Fibroblast of lung (primary cell): ENCODE results near the gene SCGB3A1. TPM values are rescaled to one million over a fixed set of nuclear protein-coding genes. Genes with fewer than 3 reads are reported as not detected.

Experiments used
- DNase-seq, 2 donors: peaks; one replicate each; pipeline versions ENCODE4 v3.0.0 to v3.0.0-alpha.2; 2010; ENCODE audit warnings: low read depth in 2 of 2
- H2AFZ ChIP-seq: 2 replicates; pipeline ENCODE4 v1.5.1; 2012; ENCODE audit warnings: low read length, control low read depth, inconsistent platforms
- H3K27ac ChIP-seq: 2 replicates; pipeline ENCODE4 v1.5.1; 2011; ENCODE audit warnings: low read length, control low read depth; ENCODE audit not compliant: insufficient read depth
- H3K27me3 ChIP-seq: 2 replicates; pipeline ENCODE4 v1.5.1; 2011; ENCODE audit warnings: mild to moderate bottlenecking, low read length; ENCODE audit not compliant: control insufficient read depth, insufficient read depth
- H3K36me3 ChIP-seq: 2 replicates; pipeline ENCODE4 v1.5.1; 2011; ENCODE audit warnings: low read length; ENCODE audit not compliant: control insufficient read depth, insufficient read depth
- H3K4me1 ChIP-seq: 2 replicates; pipeline ENCODE4 v1.5.1; 2011; ENCODE audit warnings: low read length; ENCODE audit not compliant: control insufficient read depth, insufficient read depth; ENCODE audit errors: extremely low read depth
- H3K4me2 ChIP-seq: 2 replicates; pipeline ENCODE4 v1.5.1; 2011; ENCODE audit warnings: low read length, control low read depth; ENCODE audit not compliant: insufficient read depth; ENCODE audit errors: extremely low read depth
- H3K4me3 ChIP-seq, 4 experiments: fragments of 200-600 bp in 1 of 4; sonication (generic) in 1 of 4; replicated peaks in 1 of 4; 2 replicates each; pipeline ENCODE4 v1.5.1; 2011 to 2016; ENCODE audit warnings: low read length in 4 of 4, low read depth in 3 of 4, mild to moderate bottlenecking in 3 of 4, control low read depth in 2 of 4, inconsistent platforms in 1 of 4, mixed read lengths in 1 of 4; ENCODE audit not compliant: insufficient read depth in 1 of 4; ENCODE audit errors: control extremely low read depth in 1 of 4
- H3K79me2 ChIP-seq: 2 replicates; pipeline ENCODE4 v1.5.1; 2012; ENCODE audit warnings: mild to moderate bottlenecking, low read length, inconsistent platforms; ENCODE audit not compliant: control insufficient read depth, insufficient read depth
- H3K9ac ChIP-seq: 2 replicates; pipeline ENCODE4 v1.5.1; 2011; ENCODE audit warnings: mild to moderate bottlenecking, low read length, control low read depth; ENCODE audit not compliant: insufficient read depth
- H3K9me3 ChIP-seq: 2 replicates; pipeline ENCODE4 v1.5.1; 2012; ENCODE audit warnings: low read depth, low read length; ENCODE audit not compliant: control insufficient read depth, insufficient read depth
- H4K20me1 ChIP-seq: 2 replicates; pipeline ENCODE4 v1.5.1; 2011; ENCODE audit warnings: low read length; ENCODE audit not compliant: control insufficient read depth, insufficient read depth; ENCODE audit errors: extremely low read depth
- EZH2 ChIP-seq: IDR thresholded peaks from 2 replicates; pipeline ENCODE4 v1.5.1; 2012; ENCODE audit warnings: low read length, control low read depth, mild to moderate bottlenecking; ENCODE audit errors: missing control alignments
- polyA plus RNA-seq, 2 donors: library from polyadenylated mRNA; depleted of rRNA in 1 of 2; stranded (reverse) in 1 of 2; unstranded in 1 of 2; fragments of >200 nt; gene quantifications; 2 replicates each; pipeline ENCODE4 v1.2.1, GENCODE V29; 2011 to 2012; ENCODE audit warnings: missing spikeins in 1 of 2
- total RNA-seq: library from RNA; depleted of rRNA; stranded (reverse); fragments of >200 nt; gene quantifications from 2 replicates; pipeline ENCODE4 v1.2.1, GENCODE V29; 2014
- TF ChIP-seq, protein P1 (sequence below), 2 donors: IDR thresholded peaks in 1 of 2; conservative IDR thresholded peaks in 1 of 2; 1 replicate in 1 of 2; 2 replicates in 1 of 2; pipeline ENCODE4 v1.5.1; 2011 to 2012; ENCODE audit warnings: low read length in 2 of 2, control low read depth in 1 of 2, inconsistent platforms in 1 of 2, low read depth in 1 of 2, mild to moderate bottlenecking in 1 of 2

Gene SCGB3A1
- total and polyA plus RNA-seq, 2 donors (not counting 1 experiment from before 2014, with no cell fraction given), result not detected

DNA sequence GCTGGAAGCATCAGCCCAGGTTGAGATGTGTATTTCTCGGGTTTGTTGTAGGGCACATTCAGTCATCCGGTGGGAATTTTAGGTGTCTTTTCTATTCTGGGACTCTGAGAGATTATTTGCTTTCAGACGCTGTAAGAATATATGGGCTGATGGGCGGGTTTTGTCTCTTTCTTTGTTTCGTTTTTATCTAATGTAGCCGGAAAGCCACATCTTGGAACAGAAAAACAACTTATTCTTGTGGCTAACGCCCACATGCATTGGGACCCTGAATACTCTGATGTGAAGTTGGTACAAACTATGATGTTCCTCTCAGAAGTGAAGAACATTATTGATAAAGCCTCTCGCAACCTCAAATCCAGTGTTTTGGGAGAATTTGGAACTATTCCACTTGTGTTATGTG lies 22.4 kb downstream of the SCGB3A1 start:
- H3K4me3 ChIP-seq, result no peak overlapping the region
- no peaks in the 10 kb centered on the region for H3K79me2 ChIP-seq
- DNase-seq, result no peak
- no peak overlapping the region for H3K27ac ChIP-seq
- H4K20me1 ChIP-seq, result no peaks in the 10 kb centered on the region
- no peak overlapping the region for H3K9ac ChIP-seq
- no peak overlapping the region for H3K4me2 ChIP-seq
- no peak overlapping the region for H2AFZ ChIP-seq
- TF ChIP-seq EZH2, result no peak
- TF ChIP-seq, protein P1, sequence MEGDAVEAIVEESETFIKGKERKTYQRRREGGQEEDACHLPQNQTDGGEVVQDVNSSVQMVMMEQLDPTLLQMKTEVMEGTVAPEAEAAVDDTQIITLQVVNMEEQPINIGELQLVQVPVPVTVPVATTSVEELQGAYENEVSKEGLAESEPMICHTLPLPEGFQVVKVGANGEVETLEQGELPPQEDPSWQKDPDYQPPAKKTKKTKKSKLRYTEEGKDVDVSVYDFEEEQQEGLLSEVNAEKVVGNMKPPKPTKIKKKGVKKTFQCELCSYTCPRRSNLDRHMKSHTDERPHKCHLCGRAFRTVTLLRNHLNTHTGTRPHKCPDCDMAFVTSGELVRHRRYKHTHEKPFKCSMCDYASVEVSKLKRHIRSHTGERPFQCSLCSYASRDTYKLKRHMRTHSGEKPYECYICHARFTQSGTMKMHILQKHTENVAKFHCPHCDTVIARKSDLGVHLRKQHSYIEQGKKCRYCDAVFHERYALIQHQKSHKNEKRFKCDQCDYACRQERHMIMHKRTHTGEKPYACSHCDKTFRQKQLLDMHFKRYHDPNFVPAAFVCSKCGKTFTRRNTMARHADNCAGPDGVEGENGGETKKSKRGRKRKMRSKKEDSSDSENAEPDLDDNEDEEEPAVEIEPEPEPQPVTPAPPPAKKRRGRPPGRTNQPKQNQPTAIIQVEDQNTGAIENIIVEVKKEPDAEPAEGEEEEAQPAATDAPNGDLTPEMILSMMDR (conservative IDR thresholded peaks at IDR 0.05 in 1 of 2, IDR thresholded peaks at IDR 0.05 in 1 of 2; ENCODE audit: low read depth in 1 of 2, low read length in 2 of 2), result no peak
- H3K27me3 ChIP-seq, result no peaks in the 10 kb centered on the region
- H3K9me3 ChIP-seq, result no peaks in the 10 kb centered on the region
- H3K4me1 ChIP-seq, result no peaks in the 10 kb centered on the region
- H3K36me3 ChIP-seq, result peaks cover 6% of the 10 kb centered on the region

DNA sequence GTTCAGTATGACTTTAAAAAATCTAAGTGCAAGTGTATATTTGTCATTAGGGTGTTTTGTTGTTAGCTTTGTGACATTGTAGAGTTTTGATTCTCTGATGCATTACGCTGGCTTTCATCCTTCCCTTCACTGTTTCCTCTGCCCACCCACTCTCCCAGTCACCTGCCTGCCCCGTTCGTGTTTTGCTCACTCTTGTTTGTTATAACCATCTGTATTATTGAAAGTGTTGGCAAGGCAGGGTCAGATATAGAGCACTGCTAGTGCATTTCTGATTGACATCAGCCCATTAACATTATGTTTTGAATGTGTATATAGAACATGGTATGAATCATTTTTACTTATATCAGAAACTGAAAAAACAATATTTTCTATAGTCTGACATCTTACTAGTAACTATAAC lies 27.3 kb downstream of the SCGB3A1 start:
- H4K20me1 ChIP-seq, result no peaks in the 10 kb centered on the region
- no peak overlapping the region for H2AFZ ChIP-seq
- H3K79me2 ChIP-seq, result peaks cover 7% of the 10 kb centered on the region
- H3K4me3 ChIP-seq, result no peak overlapping the region
- no peak for DNase-seq
- H3K27ac ChIP-seq, result no peak overlapping the region
- no peak for TF ChIP-seq EZH2
- TF ChIP-seq, protein P1 (conservative IDR thresholded peaks at IDR 0.05 in 1 of 2, IDR thresholded peaks at IDR 0.05 in 1 of 2; ENCODE audit: low read depth in 1 of 2, low read length in 2 of 2), result no peak
- H3K9ac ChIP-seq, result no peak overlapping the region
- H3K4me2 ChIP-seq, result no peak overlapping the region
- no peaks in the 10 kb centered on the region for H3K9me3 ChIP-seq
- H3K27me3 ChIP-seq, result no peaks in the 10 kb centered on the region
- H3K4me1 ChIP-seq, result no peaks in the 10 kb centered on the region
- H3K36me3 ChIP-seq, result peaks cover 2% of the 10 kb centered on the region

DNA sequence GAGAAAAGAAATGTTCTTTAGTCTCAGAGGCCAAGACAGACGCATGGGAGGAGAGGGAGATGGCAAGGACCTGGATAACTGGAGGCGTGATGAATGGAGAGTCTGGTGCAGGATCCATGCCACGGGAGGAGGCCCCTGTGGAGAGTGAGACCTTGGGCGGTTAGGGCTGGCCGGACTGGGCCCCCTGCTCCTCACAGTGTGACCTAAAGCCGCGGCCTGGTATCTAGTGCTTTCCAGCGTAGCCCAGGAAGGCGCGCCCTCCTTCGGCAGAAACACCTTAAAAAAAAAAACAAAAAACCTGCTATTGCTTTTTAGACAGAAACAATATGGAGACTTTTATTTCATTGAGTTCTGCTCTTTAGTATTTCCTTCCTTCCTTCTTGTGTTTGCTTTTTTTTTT lies 33.1 kb downstream of the SCGB3A1 start:
- no peak for DNase-seq
- TF ChIP-seq, protein P1 (conservative IDR thresholded peaks at IDR 0.05 in 1 of 2, IDR thresholded peaks at IDR 0.05 in 1 of 2; ENCODE audit: low read depth in 1 of 2, low read length in 2 of 2), result no peak
- TF ChIP-seq EZH2, result no peak
- Histone ChIP-seq H3K4me2 (no peak overlapping the region), H3K4me1 (peaks cover 4% of the 10 kb centered on the region), H2AFZ (no peak overlapping the region), H3K79me2 (peaks cover 12% of the 10 kb centered on the region), H3K27ac (no peak overlapping the region), H3K9ac (no peak overlapping the region), H4K20me1 (no peaks in the 10 kb centered on the region), H3K4me3 (no peak overlapping the region), H3K9me3 (no peaks in the 10 kb centered on the region), H3K27me3 (no peaks in the 10 kb centered on the region), H3K36me3 (no peaks in the 10 kb centered on the region)
